Left lung (tissue), 10 donors: ENCODE data around the gene GLIS1. TPM values are rescaled to one million over a fixed set of nuclear protein-coding genes. Genes with fewer than 3 reads are reported as not detected.

Source experiments
- ATAC-seq: fragments of 200-7000 bp; cut with Tn5 transposase; one replicate; pipeline ENCODE4 v1.9.1; 2020; ENCODE audit warnings: moderate library complexity
- DNase-seq, 4 donors: peaks; one replicate each; pipeline ENCODE4 v3.0.0-alpha.2; 2013 to 2020
- H3K27ac ChIP-seq, 2 donors: fragments of 200-600 bp; sonication (generic) in 1 of 2; one replicate each; pipeline versions ENCODE4 v1.5.0 to v1.8.0; 2020 to 2021
- H3K27me3 ChIP-seq, 2 donors: fragments of 200-600 bp; sonication (generic) in 1 of 2; one replicate each; pipeline versions ENCODE4 v1.5.0 to v1.8.0; 2020 to 2021
- H3K36me3 ChIP-seq, 2 donors: fragments of 200-600 bp; sonication (generic) in 1 of 2; one replicate each; pipeline versions ENCODE4 v1.5.0 to v1.8.0; 2020 to 2021
- H3K4me1 ChIP-seq, 2 donors: fragments of 200-600 bp; one replicate each; pipeline ENCODE4 v1.8.0; 2021
- H3K4me3 ChIP-seq, 2 donors: fragments of 200-600 bp; sonication (generic) in 1 of 2; one replicate each; pipeline versions ENCODE4 v1.5.0 to v1.8.0; 2020 to 2021; ENCODE audit warnings: mild to moderate bottlenecking in 1 of 2
- H3K9me3 ChIP-seq, 2 donors: fragments of 200-600 bp; sonication (generic) in 1 of 2; one replicate each; pipeline versions ENCODE4 v1.5.0 to v1.8.0; 2020 to 2021
- intact Hi-C, 2 donors: fragments of 100-400 bp; cut with DNase I; formaldehyde crosslinking; loops; one replicate each; pipeline versions ENCODE4 v1.11.2 to v1.14.2; 2022
- polyA plus RNA-seq, 6 donors: library from polyadenylated mRNA; unstranded; fragments of 120-200 nt; gene quantifications; one replicate each; pipeline ENCODE4 v1.2.1, GENCODE V29; 2013; ENCODE audit not compliant: insufficient read length in 6 of 6
- total RNA-seq, 2 donors: library from RNA; stranded (reverse); fragmentation: NEBNext Ultra II Directional; extraction: Animal tissue kit (Norgen Biotek cat#: 25700); gene quantifications; one replicate each; pipeline ENCODE4 v1.2.1, GENCODE V29; 2021
- TF ChIP-seq, protein P1 (sequence below), 2 donors: fragments of 200-600 bp; sonication (generic) in 1 of 2; IDR thresholded peaks; one replicate each; pipeline versions ENCODE4 v1.5.0 to v1.8.0; 2021; ENCODE audit warnings: antibody characterized with exemption in 2 of 2
- donor health status: DM: no; HTN: yes; CAD: no.
- donor health status: DM: no; HTN: no; CAD: no.

The GLIS1 gene
- total and polyA plus RNA-seq, 8 donors, result 0.06 to 0.16 (median 0.12) TPM; not detected in 4

GRCh38 chr1:53658489-53659230, 80.3 kb downstream of the GLIS1 start:
- Histone ChIP-seq H3K36me3 (no peaks in the 10 kb centered on the region), H3K9me3 (no peaks in the 10 kb centered on the region), H3K27me3 (peaks cover 0 to 20% of the 10 kb centered on the region in 2 donors), H3K4me1 (no peaks in the 10 kb centered on the region), H3K27ac (no peak overlapping the region), H3K4me3 (no peak overlapping the region)
- intact Hi-C loops, result no loop called here
- ATAC-seq (no peak), DNase-seq (peak in 1 of 4 donors; percentile 11)
- TF ChIP-seq, protein P1, sequence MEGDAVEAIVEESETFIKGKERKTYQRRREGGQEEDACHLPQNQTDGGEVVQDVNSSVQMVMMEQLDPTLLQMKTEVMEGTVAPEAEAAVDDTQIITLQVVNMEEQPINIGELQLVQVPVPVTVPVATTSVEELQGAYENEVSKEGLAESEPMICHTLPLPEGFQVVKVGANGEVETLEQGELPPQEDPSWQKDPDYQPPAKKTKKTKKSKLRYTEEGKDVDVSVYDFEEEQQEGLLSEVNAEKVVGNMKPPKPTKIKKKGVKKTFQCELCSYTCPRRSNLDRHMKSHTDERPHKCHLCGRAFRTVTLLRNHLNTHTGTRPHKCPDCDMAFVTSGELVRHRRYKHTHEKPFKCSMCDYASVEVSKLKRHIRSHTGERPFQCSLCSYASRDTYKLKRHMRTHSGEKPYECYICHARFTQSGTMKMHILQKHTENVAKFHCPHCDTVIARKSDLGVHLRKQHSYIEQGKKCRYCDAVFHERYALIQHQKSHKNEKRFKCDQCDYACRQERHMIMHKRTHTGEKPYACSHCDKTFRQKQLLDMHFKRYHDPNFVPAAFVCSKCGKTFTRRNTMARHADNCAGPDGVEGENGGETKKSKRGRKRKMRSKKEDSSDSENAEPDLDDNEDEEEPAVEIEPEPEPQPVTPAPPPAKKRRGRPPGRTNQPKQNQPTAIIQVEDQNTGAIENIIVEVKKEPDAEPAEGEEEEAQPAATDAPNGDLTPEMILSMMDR (IDR thresholded peaks at IDR 0.05), result no peak

GRCh38 chr1:53657891-53658396, 81.0 kb downstream of the GLIS1 start:
- TF ChIP-seq, protein P1 (IDR thresholded peaks at IDR 0.05), result no peak
- Histone ChIP-seq H3K4me3 (no peak overlapping the region), H3K27me3 (peaks cover 0 to 20% of the 10 kb centered on the region in 2 donors), H3K4me1 (no peaks in the 10 kb centered on the region), H3K9me3 (no peaks in the 10 kb centered on the region), H3K27ac (no peak overlapping the region), H3K36me3 (no peaks in the 10 kb centered on the region)
- no peak for ATAC-seq
- peak in 1 of 4 donors; percentile 6 for DNase-seq
- intact Hi-C loops, result no loop called here

DNA sequence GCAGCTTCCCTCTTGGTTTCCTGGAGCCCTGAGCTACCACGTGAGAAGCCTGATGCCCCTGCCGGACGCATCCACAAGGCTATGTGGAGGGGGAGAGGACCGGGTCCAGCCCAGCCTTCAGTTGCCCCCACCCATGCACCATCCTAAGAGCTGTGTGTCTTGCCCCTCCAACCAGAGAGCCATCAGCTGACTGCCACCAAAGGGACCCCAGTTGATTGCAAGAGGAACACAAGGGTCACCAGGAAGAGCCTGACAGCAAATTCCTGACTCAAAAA, 81.5 kb downstream of the GLIS1 start:
- no peak overlapping the region for H3K4me3 ChIP-seq
- TF ChIP-seq, protein P1 (IDR thresholded peaks at IDR 0.05), result no peak
- no peaks in the 10 kb centered on the region for H3K4me1 ChIP-seq
- ATAC-seq (no peak), DNase-seq (peak in 1 of 4 donors; percentile 4)
- H3K27ac ChIP-seq, result no peak overlapping the region
- H3K9me3 ChIP-seq, result no peaks in the 10 kb centered on the region
- intact Hi-C loops, result no loop called here
- H3K36me3 ChIP-seq, result no peaks in the 10 kb centered on the region
- H3K27me3 ChIP-seq, result peaks cover 0 to 20% of the 10 kb centered on the region in 2 donors

DNA sequence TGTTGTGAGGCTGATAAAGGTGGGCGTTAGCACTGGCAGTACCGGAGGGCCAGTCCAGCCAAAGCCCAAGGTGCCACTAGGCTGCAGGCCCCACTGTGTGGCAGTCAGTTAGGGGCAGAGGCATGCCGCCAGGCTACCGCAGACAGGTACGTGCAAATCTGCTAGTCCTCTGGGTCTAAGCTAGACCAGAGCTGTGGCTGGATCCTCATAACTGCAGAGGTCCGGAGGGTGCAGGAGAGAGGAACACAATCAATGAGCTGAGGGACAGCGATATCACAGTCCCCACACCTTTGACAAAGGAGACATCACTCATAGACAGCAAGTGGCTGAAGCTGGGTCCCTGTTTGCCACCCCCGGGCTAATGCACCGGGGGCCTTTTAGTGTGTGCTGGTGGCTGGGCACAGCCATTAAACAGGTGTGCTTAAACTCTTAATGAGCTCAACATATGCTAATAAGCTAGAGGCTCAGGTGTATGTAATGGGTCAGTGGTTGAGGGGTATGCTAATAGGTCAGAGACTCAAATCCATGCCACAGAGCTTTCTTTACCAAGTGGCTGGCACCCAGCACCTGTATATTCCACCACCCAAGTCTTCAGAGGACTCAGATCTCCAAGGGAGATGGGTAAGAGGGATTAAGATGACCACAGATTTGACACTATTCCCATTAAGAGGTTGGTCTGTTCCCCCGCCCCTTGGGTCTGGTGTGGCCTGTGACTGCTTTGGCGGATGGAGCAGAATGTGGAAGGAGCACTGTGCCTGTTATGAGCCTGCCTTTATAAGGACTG, 82.0 kb downstream of the GLIS1 start:
- Histone ChIP-seq H3K27ac (no peak overlapping the region), H3K27me3 (peaks cover 0 to 20% of the 10 kb centered on the region in 2 donors), H3K4me1 (no peaks in the 10 kb centered on the region), H3K36me3 (no peaks in the 10 kb centered on the region), H3K4me3 (no peak overlapping the region), H3K9me3 (no peaks in the 10 kb centered on the region)
- intact Hi-C loops, result no loop called here
- TF ChIP-seq, protein P1 (IDR thresholded peaks at IDR 0.05), result no peak
- DNase-seq, result peak in 1 of 4 donors; percentile 9
- ATAC-seq, result no peak
